GM23338 (cell line): ENCODE measurements around the gene ZNF385C.

ENCODE experiments used
- CTCF ChIP-seq, 2 experiments: fragments of 200-600 bp in 1 of 2; sonication (generic) in 1 of 2; conservative IDR thresholded peaks; 2 replicates each; pipeline versions ENCODE4 v1.5.1 to v1.6.1; 2016 to 2017; ENCODE audit warnings: antibody characterized with exemption in 2 of 2, low read depth in 2 of 2, mild to moderate bottlenecking in 2 of 2, moderate library complexity in 1 of 2
- POLR2AphosphoS5 ChIP-seq: IDR thresholded peaks from 2 replicates; pipeline ENCODE4 v1.6.1; 2016; ENCODE audit warnings: antibody characterized with exemption, low read depth
- TF ChIP-seq, protein P1 (sequence below): IDR thresholded peaks from one replicate; pipeline ENCODE4 v1.6.1; 2018; ENCODE audit warnings: antibody characterized with exemption; ENCODE audit not compliant: unreplicated experiment

- TF ChIP-seq CTCF (conservative IDR thresholded peaks at IDR 0.05; ENCODE audit: low read depth in 2 of 2) (no peak), POLR2AphosphoS5 (no peak)
- TF ChIP-seq, protein P1, sequence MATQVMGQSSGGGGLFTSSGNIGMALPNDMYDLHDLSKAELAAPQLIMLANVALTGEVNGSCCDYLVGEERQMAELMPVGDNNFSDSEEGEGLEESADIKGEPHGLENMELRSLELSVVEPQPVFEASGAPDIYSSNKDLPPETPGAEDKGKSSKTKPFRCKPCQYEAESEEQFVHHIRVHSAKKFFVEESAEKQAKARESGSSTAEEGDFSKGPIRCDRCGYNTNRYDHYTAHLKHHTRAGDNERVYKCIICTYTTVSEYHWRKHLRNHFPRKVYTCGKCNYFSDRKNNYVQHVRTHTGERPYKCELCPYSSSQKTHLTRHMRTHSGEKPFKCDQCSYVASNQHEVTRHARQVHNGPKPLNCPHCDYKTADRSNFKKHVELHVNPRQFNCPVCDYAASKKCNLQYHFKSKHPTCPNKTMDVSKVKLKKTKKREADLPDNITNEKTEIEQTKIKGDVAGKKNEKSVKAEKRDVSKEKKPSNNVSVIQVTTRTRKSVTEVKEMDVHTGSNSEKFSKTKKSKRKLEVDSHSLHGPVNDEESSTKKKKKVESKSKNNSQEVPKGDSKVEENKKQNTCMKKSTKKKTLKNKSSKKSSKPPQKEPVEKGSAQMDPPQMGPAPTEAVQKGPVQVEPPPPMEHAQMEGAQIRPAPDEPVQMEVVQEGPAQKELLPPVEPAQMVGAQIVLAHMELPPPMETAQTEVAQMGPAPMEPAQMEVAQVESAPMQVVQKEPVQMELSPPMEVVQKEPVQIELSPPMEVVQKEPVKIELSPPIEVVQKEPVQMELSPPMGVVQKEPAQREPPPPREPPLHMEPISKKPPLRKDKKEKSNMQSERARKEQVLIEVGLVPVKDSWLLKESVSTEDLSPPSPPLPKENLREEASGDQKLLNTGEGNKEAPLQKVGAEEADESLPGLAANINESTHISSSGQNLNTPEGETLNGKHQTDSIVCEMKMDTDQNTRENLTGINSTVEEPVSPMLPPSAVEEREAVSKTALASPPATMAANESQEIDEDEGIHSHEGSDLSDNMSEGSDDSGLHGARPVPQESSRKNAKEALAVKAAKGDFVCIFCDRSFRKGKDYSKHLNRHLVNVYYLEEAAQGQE = no peak
These were observed 95.4 kb downstream of the ZNF385C start for GRCh38 chr17:42002792-42003301.
